DMS53 treated with DMSO at 0.1 percent for 48 hours (cell line): Measurements from ENCODE around the gene FZR1.

Experiments
- DNase-seq: peaks from one replicate; lab custom pipeline; 2025; ENCODE audit not compliant: unreplicated experiment; lab: John Stamatoyannopoulos, UW

Gene FZR1

DNA sequence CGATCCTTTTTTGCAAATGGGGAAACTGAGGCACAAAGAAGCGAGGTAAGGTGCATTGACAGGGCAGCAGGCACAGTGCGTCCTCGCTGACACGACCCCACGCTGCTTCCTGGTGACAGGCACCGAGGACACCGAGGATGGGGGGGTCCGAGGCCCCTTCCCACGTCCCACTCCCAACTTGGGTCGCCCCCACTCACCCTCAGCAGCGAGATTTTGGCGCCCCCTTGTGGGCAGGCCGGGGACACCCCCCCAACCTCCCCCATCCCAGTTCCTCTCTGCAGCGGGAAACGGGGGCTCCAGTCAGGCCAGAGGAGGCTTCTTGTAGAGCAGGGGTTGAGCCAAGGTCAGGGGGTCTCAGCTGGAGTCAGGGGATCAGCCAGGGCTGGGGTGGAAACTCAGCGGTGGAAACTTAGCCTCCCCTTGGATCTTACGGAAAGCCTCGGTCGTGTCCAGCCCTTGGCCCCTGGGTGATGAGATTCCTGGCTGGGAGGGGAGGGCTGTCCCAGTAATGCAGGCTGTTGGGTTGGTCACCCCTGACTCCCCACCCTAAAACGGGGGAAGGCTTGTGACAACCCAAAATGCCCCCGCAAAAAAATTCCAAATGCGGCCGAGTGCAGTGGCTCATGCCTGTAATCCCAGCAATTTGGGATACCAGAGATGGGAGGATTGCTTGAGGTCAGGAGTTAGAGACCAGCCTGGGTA lies 34.0 kb upstream of the FZR1 start:
- no peak for DNase-seq

- no peak for DNase-seq
These were observed 32.1 kb upstream of the FZR1 start for GRCh38 chr19:3474010-3474409.

GRCh38 chr19:3474614-3475013 lies 31.5 kb upstream of the FZR1 start:
- DNase-seq = no peak

DNA sequence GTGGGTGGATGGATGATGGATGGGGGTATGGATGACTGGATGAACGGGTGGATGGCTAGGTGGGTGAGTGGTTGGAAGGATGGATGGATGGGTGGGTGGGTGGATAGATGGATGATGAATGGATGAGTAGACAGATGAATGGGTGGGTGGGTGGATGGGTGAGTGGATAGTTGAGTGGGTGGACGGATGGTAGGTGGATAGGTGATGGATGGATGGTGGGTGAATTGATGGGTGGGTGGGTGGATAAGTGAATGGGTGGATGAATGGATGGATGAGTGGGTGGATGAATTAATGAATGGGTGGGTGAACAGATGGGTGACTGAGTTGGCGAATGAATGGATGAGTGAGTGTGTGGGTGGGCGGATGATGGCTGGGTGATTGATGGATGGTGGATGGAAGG lies 30.7 kb upstream of the FZR1 start:
- no peak for DNase-seq

DNA sequence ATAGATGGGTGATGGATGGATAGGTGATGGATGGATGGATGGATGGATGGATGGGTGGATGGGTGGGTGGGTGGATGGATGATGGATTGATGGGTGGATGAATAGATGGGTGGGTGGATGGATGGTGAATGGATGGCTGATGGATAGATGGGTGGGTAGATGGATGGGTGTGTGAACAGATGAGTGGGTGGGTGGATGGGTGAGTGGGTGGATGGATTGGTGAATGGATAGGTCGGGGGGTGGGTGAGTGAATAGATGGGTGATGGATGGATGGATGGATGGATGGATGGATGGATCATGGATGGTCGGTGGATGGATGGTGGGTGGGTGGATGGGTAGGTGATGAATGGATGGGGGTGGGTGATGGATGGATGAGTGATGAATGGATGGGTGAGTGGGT lies 29.3 kb upstream of the FZR1 start:
- no peak for DNase-seq

GRCh38 chr19:3477506-3477905 lies 28.6 kb upstream of the FZR1 start:
- no peak for DNase-seq

DNA sequence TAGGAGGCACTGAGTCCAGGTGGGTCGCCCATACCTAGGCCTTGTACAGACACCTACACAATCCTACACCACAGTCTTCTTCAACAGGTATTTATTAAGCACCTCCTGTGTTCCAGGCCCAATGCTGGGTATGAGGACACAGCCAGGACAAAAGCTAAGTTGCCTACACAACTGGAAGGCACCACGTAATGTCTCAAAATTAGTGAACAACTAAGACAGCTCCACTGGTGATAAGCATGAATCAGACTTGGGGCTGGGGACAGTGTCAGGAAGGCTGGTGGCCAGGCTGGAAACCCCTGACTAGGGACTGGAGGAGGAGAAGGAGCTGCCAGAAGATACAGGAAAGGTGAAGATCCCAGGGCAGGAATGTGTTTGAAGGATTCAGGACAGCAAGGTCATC lies 28.2 kb upstream of the FZR1 start:
- no peak for DNase-seq

GRCh38 chr19:3478409-3479176 lies 27.5 kb upstream of the FZR1 start:
- no peak for DNase-seq

- DNase-seq = no peak
These were observed 26.8 kb upstream of the FZR1 start for GRCh38 chr19:3479177-3479833.

- DNase-seq = no peak
These were observed 26.3 kb upstream of the FZR1 start for GRCh38 chr19:3479834-3480215.

DNA sequence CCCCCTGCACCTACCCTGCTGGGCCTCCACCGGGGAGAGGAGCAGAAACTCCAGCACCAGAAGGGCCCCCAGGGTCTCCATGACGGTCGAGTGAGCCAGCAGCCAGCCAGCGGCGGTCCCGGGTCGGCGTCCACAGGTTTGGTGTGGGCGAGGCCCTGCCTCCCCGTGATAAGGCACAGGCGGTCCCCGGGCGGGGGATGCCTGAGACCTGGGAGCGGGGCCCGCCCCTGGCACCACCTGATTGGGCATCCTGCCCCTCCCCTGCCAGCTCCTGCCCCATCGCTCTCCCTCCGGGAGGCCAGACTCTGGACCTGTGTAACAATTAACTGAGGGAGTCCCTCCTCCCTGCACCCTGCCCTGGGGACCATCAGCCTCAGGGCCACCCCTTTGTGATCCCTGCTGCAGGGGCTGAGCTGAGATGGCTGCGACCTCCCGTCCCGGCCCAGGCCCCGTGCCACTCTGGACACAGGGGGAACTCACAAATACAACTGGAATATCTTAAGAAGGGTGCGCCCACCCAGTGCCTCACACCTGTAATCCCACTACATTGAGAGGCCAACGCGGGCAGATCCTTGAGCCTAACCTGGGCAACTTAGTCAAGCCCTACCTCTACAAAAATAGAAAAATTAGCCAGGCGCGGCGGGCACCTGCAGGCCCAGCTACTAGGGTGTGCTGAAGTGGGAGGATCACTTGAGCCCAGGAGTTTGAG lies 25.6 kb upstream of the FZR1 start, which contains the start of gene SMIM24:
Gene SMIM24 (minus strand): TSS at position 143 of the 709 bp plus-strand sequence. CDS start 62 bp downstream, at position 81.
- DNase-seq = no peak

- no peak for DNase-seq
These were observed 24.6 kb upstream of the FZR1 start for GRCh38 chr19:3481241-3482090.

- no peak for DNase-seq
These were observed 23.4 kb upstream of the FZR1 start for GRCh38 chr19:3482507-3483225.

- no peak for DNase-seq
These were observed 22.9 kb upstream of the FZR1 start, which contains the start of gene SMIM44 for GRCh38 chr19:3483226-3483628. Gene SMIM44 (minus strand): TSS chr19:3483441. CDS start chr19:3483403, 38 bp downstream.

GRCh38 chr19:3491396-3492119 lies 14.6 kb upstream of the FZR1 start:
- DNase-seq = no peak

GRCh38 chr19:3492131-3492839 lies 13.8 kb upstream of the FZR1 start:
- DNase-seq = no peak

GRCh38 chr19:3492919-3493318 lies 13.2 kb upstream of the FZR1 start:
- no peak for DNase-seq

DNA sequence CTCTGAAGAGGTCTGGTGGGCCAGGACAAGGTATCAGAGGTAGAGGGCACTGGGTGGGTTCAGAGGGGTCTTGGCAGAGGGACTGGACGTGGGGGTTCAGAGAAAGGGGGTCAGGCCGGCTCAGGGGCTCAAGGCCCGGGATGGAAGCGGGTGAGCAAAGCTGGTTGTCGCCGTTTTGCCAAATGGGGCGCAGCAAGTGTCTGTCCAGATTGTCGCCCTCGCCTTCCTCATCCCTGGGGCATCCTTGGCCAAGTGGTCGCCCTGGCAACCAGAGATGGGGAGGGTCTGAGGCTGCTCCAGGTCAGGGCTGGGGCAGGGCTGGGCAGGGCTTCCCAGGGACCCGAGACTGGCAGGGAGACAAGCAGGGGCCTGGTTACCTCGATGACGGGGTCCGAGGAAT lies 12.5 kb upstream of the FZR1 start:
- DNase-seq = no peak
